Keratinocyte (primary cell): ENCODE measurements around the gene KIF1C.

Source experiments
- CTCF ChIP-seq, 3 experiments: IDR thresholded peaks in 1 of 3; conservative IDR thresholded peaks in 1 of 3; optimal IDR thresholded peaks in 1 of 3; 2 replicates in 2 of 3; 3 replicates in 1 of 3; pipeline versions ENCODE3 to v1.5.1; 2011; ENCODE audit warnings: low read length in 3 of 3, mild to moderate bottlenecking in 3 of 3, moderate library complexity in 2 of 3, control low read depth in 1 of 3, inconsistent platforms in 1 of 3; ENCODE audit not compliant: insufficient read depth in 2 of 3; ENCODE audit errors: extremely low read depth in 1 of 3
- EZH2 ChIP-seq: IDR thresholded peaks from one replicate; pipeline ENCODE4 v1.6.1; 2012; ENCODE audit warnings: inconsistent platforms, mild to moderate bottlenecking, low read length, moderate library complexity

- TF ChIP-seq CTCF (optimal IDR thresholded peaks at IDR 0.05 in 1 of 3, IDR thresholded peaks at IDR 0.05 in 1 of 3, conservative IDR thresholded peaks at IDR 0.05 in 1 of 3; ENCODE audit: extremely low read depth in 1 of 3, insufficient read depth in 2 of 3, low read length in 3 of 3) (no peak), EZH2 (no peak)
Measured at GRCh38 chr17:4973256-4974114, 24.3 kb upstream of the KIF1C start.
